H9 (cell line): ENCODE data around the gene SPATA17. TPM values are rescaled to one million over a fixed set of nuclear protein-coding genes. Genes with fewer than 3 reads are reported as not detected.

Experiments used
- DNase-seq: peaks from one replicate; pipeline ENCODE4 v3.0.0-alpha.2; 2017
- H2AFZ ChIP-seq: one replicate; pipeline ENCODE4 v1.6.1; 2013; ENCODE audit warnings: mild to moderate bottlenecking, low read length, control low read depth, moderate library complexity
- H2AK5ac ChIP-seq: 2 replicates; pipeline ENCODE4 v1.6.1; 2013; ENCODE audit warnings: low read length, control low read depth, mixed read lengths; ENCODE audit not compliant: insufficient read length
- H2BK120ac ChIP-seq: one replicate; pipeline ENCODE4 v1.6.1; 2013; ENCODE audit warnings: low read depth, mild to moderate bottlenecking, low read length, control low read depth, inconsistent platforms; ENCODE audit not compliant: poor library complexity, severe bottlenecking
- H2BK12ac ChIP-seq: 2 replicates; pipeline ENCODE4 v1.6.1; 2013; ENCODE audit warnings: low read length, control low read depth, mixed read lengths, low read depth; ENCODE audit not compliant: insufficient read length
- H2BK15ac ChIP-seq: 2 replicates; pipeline ENCODE4 v1.6.1; 2013; ENCODE audit warnings: low read depth, low read length, control low read depth
- H2BK20ac ChIP-seq: one replicate; pipeline ENCODE4 v1.6.1; 2013; ENCODE audit warnings: low read depth, mild to moderate bottlenecking, low read length, control low read depth, inconsistent platforms; ENCODE audit not compliant: poor library complexity, severe bottlenecking
- H2BK5ac ChIP-seq: 2 replicates; pipeline ENCODE4 v1.6.1; 2013; ENCODE audit warnings: low read length, control low read depth, mixed read lengths; ENCODE audit not compliant: insufficient read length
- H3K14ac ChIP-seq: 2 replicates; pipeline ENCODE4 v1.6.1; 2013; ENCODE audit warnings: low read length, control low read depth; ENCODE audit not compliant: insufficient read depth
- H3K18ac ChIP-seq: 2 replicates; pipeline ENCODE4 v1.6.1; 2013; ENCODE audit warnings: low read depth, mild to moderate bottlenecking, mixed read lengths, low read length, control low read depth; ENCODE audit not compliant: insufficient read length
- H3K23ac ChIP-seq: 2 replicates; pipeline ENCODE4 v1.6.1; 2013; ENCODE audit warnings: low read length, control low read depth, mixed read lengths, low read depth; ENCODE audit not compliant: insufficient read length
- H3K23me2 ChIP-seq: 2 replicates; pipeline ENCODE4 v1.6.1; 2013; ENCODE audit warnings: low read depth, mild to moderate bottlenecking, mixed read lengths, low read length, control low read depth; ENCODE audit not compliant: insufficient read length, poor library complexity, severe bottlenecking
- H3K27ac ChIP-seq: 2 replicates; pipeline ENCODE4 v1.5.1; 2013; ENCODE audit warnings: low read length, control low read depth, mixed read lengths, low read depth; ENCODE audit not compliant: insufficient read length
- H3K27me3 ChIP-seq: 2 replicates; pipeline ENCODE4 v1.6.1; 2013; ENCODE audit warnings: low read length, control low read depth, inconsistent platforms; ENCODE audit not compliant: insufficient read depth
- H3K4ac ChIP-seq: 2 replicates; pipeline ENCODE4 v1.6.1; 2013; ENCODE audit warnings: low read depth, mild to moderate bottlenecking, control low read depth, inconsistent platforms, low read length, moderate library complexity
- H3K4me1 ChIP-seq: 2 replicates; pipeline ENCODE4 v1.6.1; 2013; ENCODE audit warnings: low read length, control low read depth, inconsistent platforms; ENCODE audit not compliant: insufficient read depth
- H3K4me2 ChIP-seq: 2 replicates; pipeline ENCODE4 v1.6.1; 2013; ENCODE audit warnings: low read length, control low read depth, mixed read lengths; ENCODE audit not compliant: insufficient read length, insufficient read depth
- H3K56ac ChIP-seq: 2 replicates; pipeline ENCODE4 v1.6.1; 2013; ENCODE audit warnings: low read depth, mild to moderate bottlenecking, mixed read lengths, low read length, control low read depth; ENCODE audit not compliant: insufficient read length
- H3K79me1 ChIP-seq: 2 replicates; pipeline ENCODE4 v1.6.1; 2013; ENCODE audit warnings: low read depth, mild to moderate bottlenecking, moderate library complexity, low read length, control low read depth, inconsistent platforms; ENCODE audit not compliant: insufficient read depth, poor library complexity, severe bottlenecking
- H3K79me2 ChIP-seq: 2 replicates; pipeline ENCODE4 v1.6.1; 2013; ENCODE audit warnings: low read length, control low read depth, inconsistent platforms; ENCODE audit not compliant: insufficient read depth
- H3K9ac ChIP-seq: 2 replicates; pipeline ENCODE4 v1.6.1; 2013; ENCODE audit warnings: low read length, control low read depth, mixed read lengths; ENCODE audit not compliant: insufficient read length; ENCODE audit errors: extremely low read depth
- H3K9me3 ChIP-seq: one replicate; pipeline ENCODE4 v1.6.1; 2013; ENCODE audit warnings: low read depth, low read length, inconsistent platforms; ENCODE audit not compliant: control insufficient read depth
- H3T11ph ChIP-seq: one replicate; pipeline ENCODE4 v1.6.1; 2013; ENCODE audit warnings: mild to moderate bottlenecking, low read length, control low read depth, inconsistent platforms
- H4K20me1 ChIP-seq: one replicate; pipeline ENCODE4 v1.6.1; 2013; ENCODE audit not compliant: control insufficient read depth, insufficient read length, insufficient read depth
- H4K5ac ChIP-seq: 2 replicates; pipeline ENCODE4 v1.6.1; 2013; ENCODE audit warnings: low read depth, mild to moderate bottlenecking, mixed read lengths, low read length, control low read depth; ENCODE audit not compliant: insufficient read length
- H4K8ac ChIP-seq: replicated peaks from 2 replicates; pipeline ENCODE4 v1.6.1; 2013; ENCODE audit warnings: low read length, control low read depth, mixed read lengths, low read depth; ENCODE audit not compliant: insufficient read length
- H4K91ac ChIP-seq: 2 replicates; pipeline ENCODE4 v1.6.1; 2013; ENCODE audit warnings: low read depth, mild to moderate bottlenecking, moderate library complexity, mixed read lengths, low read length, control low read depth; ENCODE audit not compliant: insufficient read length
- H3K27ac Mint-ChIP-seq, 3 experiments: 2 replicates in 2 of 3; 3 replicates in 1 of 3; pipeline ENCODE4 v1.8.0; 2020 to 2021; ENCODE audit warnings: mixed read lengths in 3 of 3, mild to moderate bottlenecking in 1 of 3, moderate library complexity in 1 of 3
- H3K27me3 Mint-ChIP-seq: 2 replicates; pipeline ENCODE4 v1.8.0; 2021; ENCODE audit warnings: low read depth, mild to moderate bottlenecking, moderate library complexity, mixed read lengths
- H3K36me3 Mint-ChIP-seq, 3 experiments: 2 replicates in 2 of 3; 3 replicates in 1 of 3; pipeline ENCODE4 v1.8.0; 2020 to 2021; ENCODE audit warnings: low read depth in 3 of 3, mixed read lengths in 3 of 3; ENCODE audit not compliant: insufficient read depth in 1 of 3
- H3K4me1 Mint-ChIP-seq, 2 experiments: 2 replicates each; pipeline ENCODE4 v1.8.0; 2020; ENCODE audit warnings: mixed read lengths in 2 of 2
- H3K4me3 Mint-ChIP-seq, 2 experiments: 2 replicates in 1 of 2; 3 replicates in 1 of 2; pipeline ENCODE4 v1.8.0; 2020 to 2021; ENCODE audit warnings: mild to moderate bottlenecking in 2 of 2, mixed read lengths in 2 of 2, moderate library complexity in 1 of 2
- H3K9me3 Mint-ChIP-seq, 2 experiments: 2 replicates in 1 of 2; 3 replicates in 1 of 2; pipeline ENCODE4 v1.8.0; 2020; ENCODE audit warnings: mild to moderate bottlenecking in 2 of 2, mixed read lengths in 2 of 2, moderate library complexity in 1 of 2
- CTCF ChIP-seq: fragments of 200-600 bp; sonication (generic); conservative IDR thresholded peaks from 3 replicates; pipeline ENCODE4 v1.8.0; 2021; ENCODE audit warnings: antibody characterized with exemption, mild to moderate bottlenecking
- WGBS: extraction: QIAGEN DNeasy Blood & Tissue Kit; methylation state at CpG from one replicate; pipeline ENCODE4 v1.1.7; 2013; ENCODE audit warnings: missing lambda C conversion rate, low lambda C conversion rate, mixed read lengths; ENCODE audit not compliant: insufficient read length; ENCODE audit errors: extremely low coverage; 5-methylcytosine and 5-hydroxymethylcytosine counted together
- total RNA-seq: library from RNA; stranded (reverse); gene quantifications from 2 replicates; pipeline ENCODE4 v1.2.1, GENCODE V29; 2021

Gene SPATA17
- total RNA-seq, 1 experiment from 2014 or later = 0.44 TPM

GRCh38 chr1:217703326-217703725 is 72.2 kb downstream of the SPATA17 start:
- Histone ChIP-seq H3K9ac (no peak overlapping the region), H3K14ac (no peak overlapping the region), H4K8ac (no peak overlapping the region), H3K23me2 (no peaks in the 10 kb centered on the region), H3K23ac (no peak overlapping the region), H3K4me2 (no peak overlapping the region), H2BK20ac (no peak overlapping the region), H2AK5ac (no peak overlapping the region), H2BK12ac (no peak overlapping the region), H3K27ac (no peak overlapping the region), H4K5ac (no peak overlapping the region), H2AFZ (no peak overlapping the region), H3K56ac (no peak overlapping the region), H3K79me2 (no peaks in the 10 kb centered on the region), H2BK15ac (no peak overlapping the region), H3K4ac (no peak overlapping the region), H3K27me3 (no peaks in the 10 kb centered on the region), H2BK5ac (no peak overlapping the region), H3K18ac (no peak overlapping the region), H4K20me1 (no peaks in the 10 kb centered on the region), H3K4me1 (no peaks in the 10 kb centered on the region), H3K79me1 (no peaks in the 10 kb centered on the region), H3K9me3 (no peaks in the 10 kb centered on the region), H3T11ph (no peak overlapping the region), H2BK120ac (no peak overlapping the region), H4K91ac (no peak overlapping the region)
- H3K27me3 Mint-ChIP-seq = no peaks in the 10 kb centered on the region
- H3K4me3 Mint-ChIP-seq = no peak overlapping the region
- H3K36me3 Mint-ChIP-seq = no peaks in the 10 kb centered on the region
- no peak for DNase-seq
- no peak for TF ChIP-seq CTCF
- no peaks in the 10 kb centered on the region for H3K9me3 Mint-ChIP-seq
- H3K27ac Mint-ChIP-seq = no peak overlapping the region; a peak in 1 of 7 replicates
- no CpG with 5 or more reads among the region's 6 CpGs for WGBS
- no peaks in the 10 kb centered on the region for H3K4me1 Mint-ChIP-seq
